T-helper 1 cell (primary cell): ENCODE results near the gene PCSK7.
A peak's percentile ranks its signal among the peaks of the same experiment; 100 is the strongest.
"Not testable (repeated sequence)": the region's sequence is repeated elsewhere in the genome, so short reads cannot be mapped to it uniquely, and the experiment has no call there.

Experiments
- DNase-seq, 5 donors: peaks; one replicate each; pipeline ENCODE4 v3.0.0-alpha.2; 2012 to 2020

The PCSK7 gene

DNA sequence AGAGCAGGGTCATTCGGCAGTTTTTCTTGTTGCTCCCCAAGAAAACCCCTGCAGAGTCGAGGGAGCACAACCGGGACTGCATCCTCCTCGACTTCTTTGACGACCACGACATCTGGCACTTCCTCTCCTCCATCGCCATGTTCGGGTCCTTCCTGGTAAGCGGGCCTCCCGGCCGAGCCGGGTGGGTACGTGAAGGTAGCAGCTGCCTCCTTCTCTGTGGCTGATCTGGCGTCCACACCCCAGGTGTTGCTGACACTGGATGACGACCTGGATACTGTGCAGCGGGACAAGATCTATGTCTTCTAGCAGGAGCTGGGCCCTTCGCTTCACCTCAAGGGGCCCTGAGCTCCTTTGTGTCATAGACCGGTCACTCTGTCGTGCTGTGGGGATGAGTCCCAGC, 36.1 kb downstream of the PCSK7 start:
- no peak for DNase-seq

DNA sequence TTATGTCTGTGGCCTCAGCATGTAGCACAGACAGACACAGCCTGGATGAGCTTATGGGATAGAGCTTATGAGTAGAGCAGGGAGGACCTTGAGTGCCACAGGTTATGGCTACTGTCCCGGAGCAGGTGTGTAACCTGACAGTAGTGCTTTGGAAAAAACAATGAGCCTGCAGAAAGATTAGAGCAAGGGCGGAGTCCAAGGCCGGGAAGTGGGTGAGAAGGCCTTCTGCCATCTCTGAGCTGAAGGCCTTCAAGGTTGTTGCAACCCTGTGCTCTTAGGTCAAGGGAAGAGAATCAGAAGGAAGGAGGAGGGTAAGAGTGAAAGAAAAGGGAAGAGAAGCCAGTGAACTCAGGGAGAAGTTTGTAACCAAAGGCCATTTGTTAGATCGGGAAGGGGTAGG, 36.6 kb downstream of the PCSK7 start:
- DNase-seq = no peak

- no peak for DNase-seq
Observed at GRCh38 chr11:117194267-117194666, 37.6 kb downstream of the PCSK7 start.

DNA sequence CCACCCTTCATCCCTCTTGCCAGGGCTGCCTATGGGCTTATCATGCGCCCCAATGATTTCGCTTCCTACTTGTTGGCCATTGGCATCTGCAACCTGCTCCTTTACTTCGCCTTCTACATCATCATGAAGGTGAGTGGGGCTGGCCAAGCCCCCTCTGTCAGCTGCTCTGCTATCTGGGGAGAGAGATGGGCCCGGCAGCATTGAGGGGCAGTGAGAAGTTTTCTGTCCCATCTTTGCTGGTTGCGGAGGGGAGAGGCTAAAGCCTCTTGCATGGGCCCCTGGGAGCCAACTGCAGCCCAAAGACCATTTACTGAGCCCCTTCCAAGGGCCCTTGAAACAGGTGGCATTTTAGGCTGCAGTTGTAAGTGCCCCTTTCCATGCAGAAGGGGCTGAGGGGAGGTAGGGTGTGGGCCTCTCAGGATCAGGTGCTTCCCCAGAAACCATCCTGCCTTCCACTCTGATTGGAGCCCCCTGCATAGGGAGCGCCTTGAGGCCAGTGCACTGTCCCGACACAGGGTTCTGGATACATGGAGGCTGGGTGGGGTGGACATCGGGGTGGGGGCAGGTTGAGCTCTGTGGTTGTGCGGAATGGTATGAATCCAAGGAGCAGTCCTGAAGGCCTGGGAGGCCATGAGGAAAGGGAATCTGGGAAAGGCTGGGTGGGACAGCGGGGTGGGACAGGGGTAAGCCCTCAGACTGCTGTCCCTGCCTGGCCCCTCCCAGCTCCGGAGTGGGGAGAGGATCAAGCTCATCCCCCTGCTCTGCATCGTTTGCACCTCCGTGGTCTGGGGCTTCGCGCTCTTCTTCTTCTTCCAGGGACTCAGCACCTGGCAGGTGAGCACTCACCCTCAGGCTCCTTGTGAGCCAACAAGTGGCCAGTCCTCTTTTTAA, 38.5 kb downstream of the PCSK7 start:
- no peak for DNase-seq

DNA sequence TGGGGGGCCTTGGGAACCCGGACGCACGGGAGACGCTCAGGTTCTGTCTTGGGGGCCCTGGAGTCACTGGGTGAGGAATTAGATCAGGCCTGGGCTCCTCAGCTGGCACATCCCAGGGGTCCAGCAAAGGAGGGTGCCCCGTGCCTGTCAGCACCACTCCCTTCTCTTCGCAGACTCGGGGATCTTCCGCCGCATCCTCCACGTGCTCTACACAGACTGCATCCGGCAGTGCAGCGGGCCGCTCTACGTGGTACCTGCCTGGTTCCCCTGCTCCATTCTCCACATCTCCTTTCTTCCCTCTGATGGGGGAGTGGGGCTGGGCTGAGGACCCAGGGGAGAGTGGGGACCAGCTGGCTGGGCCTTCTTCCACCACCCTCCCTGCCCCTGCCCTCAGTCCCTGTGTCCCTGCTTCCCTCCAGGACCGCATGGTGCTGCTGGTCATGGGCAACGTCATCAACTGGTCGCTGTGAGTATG, 39.4 kb downstream of the PCSK7 start:
- no peak for DNase-seq

GRCh38 chr11:117191680-117192400, 40.0 kb downstream of the PCSK7 start:
- no peak for DNase-seq

DNA sequence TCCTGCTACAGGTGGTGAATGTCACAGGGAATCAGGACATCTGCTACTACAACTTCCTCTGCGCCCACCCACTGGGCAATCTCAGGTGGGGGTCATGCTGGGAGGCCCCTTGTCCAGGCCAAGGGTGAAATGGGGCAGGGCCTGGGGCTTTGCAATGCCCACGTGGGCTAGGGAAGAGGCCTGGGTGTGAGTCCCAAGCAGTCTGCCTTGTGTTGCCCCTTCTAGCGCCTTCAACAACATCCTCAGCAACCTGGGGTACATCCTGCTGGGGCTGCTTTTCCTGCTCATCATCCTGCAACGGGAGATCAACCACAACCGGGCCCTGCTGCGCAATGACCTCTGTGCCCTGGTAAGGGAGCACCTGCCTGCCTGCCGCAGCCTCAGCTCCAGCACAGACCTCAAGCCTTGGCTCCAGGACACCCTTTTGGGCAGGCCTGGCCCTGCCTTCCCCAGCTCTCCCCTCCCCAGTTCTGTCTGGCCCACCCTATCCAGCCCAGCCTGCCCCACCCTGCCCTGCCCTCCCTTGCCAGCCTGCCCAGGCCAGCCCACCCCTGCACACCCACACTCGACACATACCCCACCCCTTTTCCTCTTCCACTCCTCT, 41.8 kb downstream of the PCSK7 start:
- DNase-seq = no peak

DNA sequence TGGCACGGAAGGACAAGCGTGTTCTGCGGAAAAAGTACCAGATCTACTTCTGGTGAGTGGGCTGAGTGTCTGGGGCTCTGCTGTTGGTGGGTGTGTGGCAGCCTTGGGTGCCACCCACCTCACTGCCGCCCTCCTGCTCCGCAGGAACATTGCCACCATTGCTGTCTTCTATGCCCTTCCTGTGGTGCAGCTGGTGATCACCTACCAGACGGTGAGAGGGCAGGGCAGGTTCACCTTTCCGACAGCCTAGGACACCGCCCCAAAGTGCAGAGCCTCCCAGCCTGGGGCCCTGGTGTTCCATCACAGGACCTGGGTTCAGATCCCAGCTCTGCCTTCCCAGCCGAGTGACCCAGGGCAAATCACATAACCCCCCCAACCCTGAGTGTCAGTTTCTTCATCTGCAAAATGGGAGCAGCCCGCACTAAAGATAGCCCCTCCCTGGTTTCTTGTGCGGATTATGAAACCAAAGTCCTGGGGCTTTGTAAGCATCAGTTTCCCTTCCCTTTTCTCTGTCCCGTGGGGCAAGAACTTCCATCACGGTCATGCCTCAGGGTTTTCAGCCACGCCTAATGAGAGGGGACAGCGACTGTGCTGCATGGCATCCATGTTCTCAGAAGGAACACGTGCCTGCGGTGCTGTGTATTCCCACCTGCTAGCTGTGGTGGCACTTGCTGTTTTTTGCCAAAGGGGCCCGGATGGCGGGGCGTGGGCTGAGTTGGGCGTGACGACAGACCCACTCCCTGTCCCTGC, 42.5 kb downstream of the PCSK7 start:
- DNase-seq = no peak

DNA sequence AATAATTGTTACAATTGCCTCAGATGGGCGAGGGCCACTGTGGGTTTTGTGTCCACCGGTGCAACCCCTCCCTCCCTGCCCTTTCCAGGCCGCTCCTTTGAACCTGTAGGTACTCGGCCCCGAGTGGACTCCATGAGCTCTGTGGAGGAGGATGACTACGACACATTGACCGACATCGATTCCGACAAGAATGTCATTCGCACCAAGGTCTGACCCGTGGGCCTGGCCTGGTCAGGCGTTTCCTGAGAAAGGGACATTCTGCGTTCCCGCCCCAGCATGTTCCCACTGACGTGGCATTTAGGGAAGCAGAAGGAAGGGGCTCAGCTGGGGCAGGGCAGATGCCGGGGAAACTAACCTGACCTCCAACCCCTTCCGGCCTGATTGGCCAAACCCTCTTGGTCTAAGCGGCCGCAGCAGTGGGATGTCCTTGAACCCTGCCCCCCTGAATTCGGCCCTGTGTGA, 43.2 kb downstream of the PCSK7 start:
- no peak for DNase-seq

- DNase-seq = no peak
Observed at GRCh38 chr11:117187799-117188481, 43.9 kb downstream of the PCSK7 start.

GRCh38 chr11:117187428-117187798, 44.5 kb downstream of the PCSK7 start:
- DNase-seq = no peak

GRCh38 chr11:117187007-117187406, 44.9 kb downstream of the PCSK7 start:
- DNase-seq = no peak

DNA sequence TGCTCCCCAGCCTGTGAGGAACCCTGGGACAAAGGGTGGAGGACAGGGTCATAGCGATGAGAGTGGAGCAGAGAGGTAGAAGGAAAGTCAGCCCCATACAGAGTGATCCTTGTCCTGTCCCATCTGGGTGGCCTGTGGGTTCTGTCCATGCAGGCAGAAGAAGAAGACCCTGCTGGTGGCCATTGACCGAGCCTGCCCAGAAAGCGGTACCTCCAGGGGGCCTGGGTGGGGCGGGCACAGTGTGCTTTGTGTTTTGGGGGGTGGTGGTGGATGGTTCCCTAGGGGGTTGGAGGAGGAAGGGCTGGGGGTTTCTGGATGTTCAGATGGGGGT, 45.5 kb downstream of the PCSK7 start:
- DNase-seq = no peak

DNA sequence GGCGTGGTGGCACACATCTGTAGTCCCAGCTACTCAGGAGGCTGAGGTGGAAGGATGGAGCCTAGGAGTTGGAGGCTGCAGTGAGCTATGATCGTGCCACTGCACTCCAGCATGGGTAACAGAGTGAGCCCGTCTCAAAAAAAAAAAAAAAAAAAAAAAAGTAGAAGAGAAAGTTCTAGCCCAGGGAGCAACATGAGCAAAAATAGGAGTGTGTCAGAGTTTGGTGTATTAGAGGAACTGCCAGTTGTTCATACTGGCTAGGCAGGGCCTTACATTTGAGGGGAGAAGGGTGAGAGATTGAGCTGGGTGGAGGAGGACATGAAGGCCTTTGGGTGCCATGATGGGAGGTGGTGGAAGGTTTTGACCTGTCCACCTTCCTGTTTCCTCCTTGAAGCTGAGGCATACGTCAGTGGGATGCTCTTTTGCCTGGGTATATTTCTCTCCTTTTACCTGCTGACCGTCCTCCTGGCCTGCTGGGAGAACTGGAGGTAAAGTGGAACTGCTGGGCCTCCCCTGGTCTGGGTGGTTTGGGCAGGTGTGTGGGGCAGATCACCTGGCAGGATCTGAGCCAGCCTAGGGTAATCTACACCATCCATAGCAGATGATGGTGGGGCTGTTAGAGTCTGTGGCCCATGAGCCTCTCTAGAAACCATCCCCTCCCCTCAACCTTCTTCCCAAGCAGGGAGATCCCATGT, 46.0 kb downstream of the PCSK7 start:
- no peak for DNase-seq

DNA sequence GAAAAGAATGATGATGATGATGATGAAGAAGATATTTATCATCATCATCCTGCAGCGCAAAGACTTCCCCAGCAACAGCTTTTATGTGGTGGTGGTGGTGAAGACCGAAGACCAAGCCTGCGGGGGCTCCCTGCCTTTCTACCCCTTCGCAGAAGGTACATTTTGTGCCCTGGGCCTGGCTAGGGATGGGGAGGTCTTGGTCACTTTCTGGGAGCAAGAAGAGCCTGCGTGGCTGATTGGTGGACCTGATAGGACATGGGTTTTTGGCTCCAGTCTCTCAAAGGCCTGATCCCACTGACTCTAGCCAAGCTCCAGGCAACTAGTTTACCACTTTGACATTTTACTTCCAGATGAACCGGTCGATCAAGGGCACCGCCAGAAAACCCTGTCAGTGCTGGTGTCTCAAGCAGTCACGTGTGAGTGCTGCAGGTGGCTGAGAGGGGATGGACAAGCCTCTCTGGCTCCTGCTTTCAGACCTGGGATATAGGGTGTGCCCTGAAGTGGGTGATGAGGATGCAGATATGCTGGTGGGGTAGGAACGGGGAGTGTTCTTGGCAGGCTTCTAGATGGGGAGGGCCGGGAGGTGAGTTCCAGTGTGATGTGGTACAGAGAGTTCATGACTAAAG, 48.0 kb downstream of the PCSK7 start:
- no peak for DNase-seq

GRCh38 chr11:117183178-117183577, 48.7 kb downstream of the PCSK7 start:
- not testable (repeated sequence) for DNase-seq

GRCh38 chr11:117182551-117182935, 49.3 kb downstream of the PCSK7 start:
- no peak for DNase-seq

GRCh38 chr11:117181586-117182550, 50.0 kb downstream of the PCSK7 start:
- no peak for DNase-seq

DNA sequence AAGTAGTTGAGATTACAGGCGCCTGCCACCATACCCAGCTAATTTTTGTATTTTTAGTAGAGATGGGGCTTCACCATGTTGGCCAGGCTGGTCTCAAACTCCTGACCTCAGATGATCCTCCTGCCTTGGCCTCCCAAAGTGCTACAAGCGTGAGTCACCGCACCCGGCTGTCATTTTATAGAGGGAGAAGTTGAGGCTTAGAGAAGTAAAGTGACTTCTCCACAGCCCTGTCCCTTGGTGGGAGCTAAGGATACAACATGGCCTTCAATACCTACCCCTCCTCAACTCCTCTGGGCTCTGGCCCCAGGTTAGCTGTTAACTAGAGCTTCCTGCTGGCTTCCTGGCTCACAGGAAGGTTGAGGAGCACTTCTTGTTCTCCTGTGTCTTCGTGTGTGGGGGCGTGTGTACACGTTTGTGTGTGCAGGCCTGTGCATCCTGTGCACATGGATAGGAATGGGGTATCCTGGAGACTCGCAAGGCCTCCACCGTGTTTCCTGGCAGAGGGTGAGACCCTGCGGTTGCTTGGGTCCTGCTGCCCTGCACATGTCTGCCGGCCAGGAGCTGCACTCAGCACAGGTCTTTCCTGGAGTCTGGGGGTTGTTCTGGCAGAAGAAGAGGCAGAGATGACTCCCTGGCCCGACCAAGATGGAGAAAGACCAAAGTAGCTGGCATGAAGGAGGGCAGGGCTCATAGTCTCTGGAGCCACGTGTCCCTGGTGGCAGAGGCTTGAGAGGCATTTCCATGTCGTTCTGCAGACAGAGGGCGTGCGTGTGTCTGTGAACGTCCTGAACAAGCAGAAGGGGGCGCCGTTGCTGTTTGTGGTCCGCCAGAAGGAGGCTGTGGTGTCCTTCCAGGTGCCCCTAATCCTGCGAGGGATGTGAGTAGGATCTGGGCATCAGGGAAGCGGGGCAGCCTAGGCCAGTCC, 51.0 kb downstream of the PCSK7 start:
- peak; percentile 26 to 72 (median 50) for DNase-seq
